Stimulated activated CD4-positive, alpha-beta T cell treated with anti-CD3 and anti-CD28 coated beads, TNF-alpha, amount 100 ng/mL, for 48 hours (primary cell): Measurements from ENCODE around the gene PHLDB3.
A peak's percentile ranks its signal among the peaks of the same experiment; 100 is the strongest.
"Not testable (repeated sequence)": the region's sequence is repeated elsewhere in the genome, so short reads cannot be mapped to it uniquely, and the experiment has no call there.

Experiments used
- DNase-seq, 3 donors: peaks; one replicate each; pipeline ENCODE4 v3.0.0-alpha.2; 2020; ENCODE audit warnings: low read depth in 3 of 3

The PHLDB3 gene

GRCh38 chr19:43527860-43528622, 23.5 kb upstream of the PHLDB3 start:
- DNase-seq, result no peak

- DNase-seq, result peak; percentile 54 to 78 (median 61)
Measured at GRCh38 chr19:43526884-43527859, 22.6 kb upstream of the PHLDB3 start, which contains the start of gene ETHE1. ETHE1 (minus strand) TSS chr19:43527201; CDS start chr19:43527177, 24 bp downstream.

- no peak for DNase-seq
Measured at GRCh38 chr19:43525836-43526771, 21.6 kb upstream of the PHLDB3 start.

- no peak for DNase-seq
Measured at GRCh38 chr19:43524922-43525835, 20.6 kb upstream of the PHLDB3 start.

- not testable (repeated sequence) for DNase-seq
Measured at GRCh38 chr19:43523696-43524095, 19.1 kb upstream of the PHLDB3 start.

GRCh38 chr19:43522929-43523328, 18.4 kb upstream of the PHLDB3 start:
- DNase-seq, result no peak

GRCh38 chr19:43519436-43520088, 15.0 kb upstream of the PHLDB3 start:
- peak; percentile 71 to 75 (median 72) for DNase-seq

GRCh38 chr19:43518051-43518450, 13.5 kb upstream of the PHLDB3 start:
- no peak for DNase-seq

- not testable (repeated sequence) for DNase-seq
Measured at GRCh38 chr19:43512399-43512798, 7.9 kb upstream of the PHLDB3 start.

GRCh38 chr19:43511324-43511723, 6.8 kb upstream of the PHLDB3 start:
- DNase-seq, result no peak

- no peak for DNase-seq
Measured at GRCh38 chr19:43510713-43511112, 6.2 kb upstream of the PHLDB3 start.

- no peak for DNase-seq
Measured at GRCh38 chr19:43507880-43508279, 3.3 kb upstream of the PHLDB3 start.

- DNase-seq, result no peak
Measured at GRCh38 chr19:43506629-43507028, 2.1 kb upstream of the PHLDB3 start.

GRCh38 chr19:43505941-43506340, 1.4 kb upstream of the PHLDB3 start:
- DNase-seq, result no peak

GRCh38 chr19:43505186-43505456, 575 bp upstream of the PHLDB3 start:
- no peak for DNase-seq

- DNase-seq, result peak; percentile 95 to 100 (median 98)
Measured at GRCh38 chr19:43503501-43504425, 783 bp downstream of the PHLDB3 start.

- no peak for DNase-seq
Measured at GRCh38 chr19:43502419-43502976, 2.0 kb downstream of the PHLDB3 start.

GRCh38 chr19:43501661-43502418, 2.7 kb downstream of the PHLDB3 start:
- no peak for DNase-seq
